Endothelial cell of umbilical vein (primary cell): Measurements from ENCODE around the gene KCNC1. TPM values are rescaled to one million over a fixed set of nuclear protein-coding genes. Genes with fewer than 3 reads are reported as not detected.

Source experiments
- BruUV-seq: library from RNA; stranded (reverse); fragments of 400-500 nt; replicated peaks from 2 replicates; lab custom pipeline; 2021; lab: Mats Ljungman, UMichigan
- CTCF ChIA-PET: fragments of 300-600, 350-600 bp; sonication (Branson Sonifier 250); formaldehyde crosslinking; loops from one replicate; lab custom pipeline; 2021; ENCODE audit warnings: antibody characterized with exemption, inconsistent platforms; lab: Charles Lee
- POLR2A ChIA-PET: fragments of 300-600, 350-600 bp; sonication (Branson Sonifier 250); formaldehyde crosslinking; loops from one replicate; lab custom pipeline; 2021; ENCODE audit warnings: antibody characterized with exemption, inconsistent platforms; lab: Charles Lee
- DNase-seq: peaks from one replicate; pipeline ENCODE4 v3.0.0-alpha.2; 2011; ENCODE audit warnings: low read depth, low spot score
- FAIRE-seq: peaks from 2 replicates; lab custom pipeline; 2011; peaks lifted over from hg19 to GRCh38; lab: Jason Lieb, UNC
- H2AFZ ChIP-seq: 2 replicates; pipeline ENCODE4 v1.6.0; 2012; ENCODE audit warnings: low read depth, low read length, control low read depth, inconsistent platforms
- H3K27ac ChIP-seq: 2 replicates; pipeline ENCODE4 v1.5.1; 2011; ENCODE audit warnings: low read depth, mild to moderate bottlenecking, control low read depth, low read length, moderate library complexity; ENCODE audit not compliant: insufficient read depth
- H3K27me3 ChIP-seq, 2 experiments: 2 replicates each; pipeline versions ENCODE4 v1.6.0 to v1.6.1; 2011; ENCODE audit warnings: low read length in 2 of 2, mixed read lengths in 1 of 2; ENCODE audit not compliant: control insufficient read depth in 2 of 2, insufficient read depth in 2 of 2
- H3K36me3 ChIP-seq, 2 experiments: 2 replicates in 1 of 2; 3 replicates in 1 of 2; pipeline ENCODE4 v1.5.1; 2011; ENCODE audit warnings: low read length in 2 of 2, mild to moderate bottlenecking in 1 of 2, moderate library complexity in 1 of 2; ENCODE audit not compliant: control insufficient read depth in 2 of 2, insufficient read depth in 2 of 2; ENCODE audit errors: extremely low read depth in 1 of 2
- H3K4me1 ChIP-seq: 3 replicates; pipeline ENCODE4 v1.5.1; 2011; ENCODE audit warnings: mild to moderate bottlenecking, low read length; ENCODE audit not compliant: control insufficient read depth, insufficient read depth; ENCODE audit errors: extremely low read depth
- H3K4me2 ChIP-seq: 2 replicates; pipeline ENCODE4 v1.6.1; 2011; ENCODE audit warnings: low read length, control low read depth, mixed read lengths; ENCODE audit not compliant: insufficient read depth
- H3K4me3 ChIP-seq, 3 experiments: fragments of 200-600 bp in 1 of 3; sonication (generic), shearing (Covaris generic) in 1 of 3; replicated peaks in 1 of 3; 2 replicates each; pipeline ENCODE4 v1.5.1; 2011 to 2016; ENCODE audit warnings: control low read depth in 3 of 3, low read length in 3 of 3, mild to moderate bottlenecking in 2 of 3, inconsistent platforms in 1 of 3, low read depth in 1 of 3, moderate library complexity in 1 of 3; ENCODE audit not compliant: insufficient read depth in 1 of 3
- H3K79me2 ChIP-seq: 2 replicates; pipeline ENCODE4 v1.6.0; 2012; ENCODE audit warnings: low read length, inconsistent platforms; ENCODE audit not compliant: control insufficient read depth, insufficient read depth
- H3K9ac ChIP-seq: replicated peaks from 2 replicates; pipeline ENCODE3; 2011; ENCODE audit warnings: low read length, control low read depth; ENCODE audit not compliant: insufficient read depth; ENCODE audit errors: extremely low read depth
- H3K9me1 ChIP-seq: replicated peaks from 3 replicates; pipeline ENCODE4 v1.6.0; 2011; ENCODE audit warnings: mild to moderate bottlenecking, low read length; ENCODE audit not compliant: control insufficient read depth, insufficient read depth; ENCODE audit errors: extremely low read depth
- H3K9me3 ChIP-seq: replicated peaks from 2 replicates; pipeline ENCODE4 v1.5.1; 2012; ENCODE audit warnings: low read length, inconsistent platforms; ENCODE audit not compliant: control insufficient read depth, insufficient read depth
- H4K20me1 ChIP-seq: replicated peaks from 2 replicates; pipeline ENCODE3; 2011; ENCODE audit warnings: mild to moderate bottlenecking, low read length; ENCODE audit not compliant: control insufficient read depth, insufficient read depth; ENCODE audit errors: extremely low read depth
- EZH2 ChIP-seq: IDR thresholded peaks from 2 replicates; pipeline ENCODE4 v1.6.1; 2012; ENCODE audit warnings: borderline replicate concordance, low read depth, mild to moderate bottlenecking, moderate library complexity, low read length, inconsistent platforms; ENCODE audit not compliant: severe bottlenecking
- FOS ChIP-seq: IDR thresholded peaks from 2 replicates; pipeline ENCODE4 v1.6.1; 2011; ENCODE audit warnings: mild to moderate bottlenecking, low read length, moderate library complexity, borderline replicate concordance; ENCODE audit not compliant: insufficient read depth
- GATA2 ChIP-seq: IDR thresholded peaks from 2 replicates; pipeline ENCODE4 v1.7.0; 2011; ENCODE audit warnings: low read depth, mild to moderate bottlenecking, moderate library complexity, mixed read lengths, low read length; ENCODE audit not compliant: insufficient read length, insufficient read depth
- JUN ChIP-seq: IDR thresholded peaks from 2 replicates; pipeline ENCODE4 v1.6.1; 2011; ENCODE audit warnings: borderline replicate concordance, low read depth; ENCODE audit not compliant: insufficient read length, insufficient read depth
- MYC ChIP-seq: IDR thresholded peaks from one replicate; pipeline ENCODE4 v1.6.1; 2011; ENCODE audit warnings: mild to moderate bottlenecking, low read depth, low read length
- POLR2A ChIP-seq: IDR thresholded peaks from 2 replicates; pipeline ENCODE4 v1.6.1; 2012; ENCODE audit warnings: low read depth, mild to moderate bottlenecking, control low read depth, low read length
- POLR2AphosphoS5 ChIP-seq: IDR thresholded peaks from 2 replicates; pipeline ENCODE4 v1.6.1; 2012; ENCODE audit warnings: low read depth, mild to moderate bottlenecking, control low read depth, low read length, moderate library complexity; ENCODE audit not compliant: insufficient read depth
- dilution Hi-C: fragments of 300-500 bp; cut with MboI; formaldehyde crosslinking; loops from one replicate; pipeline ENCODE4 v1.15.0; 2019; ENCODE audit warnings: low sequenced_read_pairs; ENCODE audit not compliant: extremely low pct_ligation_motif_present
- intact Hi-C: fragments of 100-400 bp; cut with micrococcal nuclease; formaldehyde crosslinking; loops from one replicate; pipeline ENCODE4 v1.10.0; 2022
- polyA plus RNA-seq, 4 experiments: library from polyadenylated mRNA; depleted of rRNA in 3 of 4; stranded (reverse) in 3 of 4; unstranded in 1 of 4; fragments of >200 nt; gene quantifications; 2 replicates each; pipeline versions ENCODE4 v1.2.1 to v1.2.3, GENCODE V29; 2011 to 2012; ENCODE audit warnings: missing spikeins in 1 of 4
- total RNA-seq: library from RNA; stranded (reverse); gene quantifications from 2 replicates; pipeline ENCODE4 v1.2.3, GENCODE V29; 2021
- TF ChIP-seq, protein P1 (sequence below), 2 donors: IDR thresholded peaks; 1 replicate in 1 of 2; 2 replicates in 1 of 2; pipeline ENCODE4 v1.5.1; 2011; ENCODE audit warnings: low read length in 2 of 2, mild to moderate bottlenecking in 2 of 2, moderate library complexity in 2 of 2, control low read depth in 1 of 2, inconsistent platforms in 1 of 2, low read depth in 1 of 2; ENCODE audit not compliant: insufficient read depth in 1 of 2; ENCODE audit errors: extremely low read depth in 1 of 2

KCNC1 gene
- total and polyA plus RNA-seq, 2 donors (not counting 3 experiments of a cell fraction or from before 2014, with no cell fraction given), result not detected

DNA sequence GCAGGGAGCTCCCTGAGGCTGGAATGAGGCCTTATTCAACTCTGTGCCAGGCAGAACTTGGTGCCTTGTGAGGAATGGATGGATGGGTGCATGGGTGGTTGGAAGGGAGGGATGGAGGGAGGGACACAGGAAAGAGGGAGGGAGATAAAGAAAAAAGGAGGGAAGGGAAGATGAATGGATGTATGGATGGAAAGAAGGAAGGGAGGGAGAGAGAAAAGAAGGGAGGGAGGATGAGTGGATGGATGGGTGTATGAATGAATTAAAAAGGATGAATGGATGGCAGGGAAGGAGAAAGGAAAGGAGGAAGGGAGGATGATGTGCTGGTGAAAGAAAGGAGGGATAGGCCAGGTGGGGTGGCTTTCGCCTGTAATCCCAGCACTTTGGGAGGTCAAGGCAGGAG is 34.6 kb downstream of the KCNC1 start:
- Histone ChIP-seq H3K4me1 (no peaks in the 10 kb centered on the region), H4K20me1 (no peaks in the 10 kb centered on the region), H3K9ac (no peak overlapping the region), H3K27me3 (no peaks in the 10 kb centered on the region), H3K27ac (no peak overlapping the region), H3K79me2 (no peaks in the 10 kb centered on the region), H3K36me3 (no peaks in the 10 kb centered on the region), H3K9me3 (no peaks in the 10 kb centered on the region), H3K4me3 (no peak overlapping the region), H3K4me2 (no peak overlapping the region), H3K9me1 (no peaks in the 10 kb centered on the region), H2AFZ (no peak overlapping the region)
- no peak for FAIRE-seq
- intact Hi-C loops, result no loop called here
- ChIA-PET POLR2A (no interaction called here), CTCF (interaction anchor here (0.7 to 4.0 kb wide), 4 partner anchors 10 to 204 kb away, joined by 5 to 19 read pairs (median 5); no protein-coding TSS in a partner anchor)
- TF ChIP-seq POLR2A (no peak), EZH2 (no peak), POLR2AphosphoS5 (no peak)
- dilution Hi-C loops, result no loop called here
- BruUV-seq, result no TSS peak
- no peak for DNase-seq

DNA sequence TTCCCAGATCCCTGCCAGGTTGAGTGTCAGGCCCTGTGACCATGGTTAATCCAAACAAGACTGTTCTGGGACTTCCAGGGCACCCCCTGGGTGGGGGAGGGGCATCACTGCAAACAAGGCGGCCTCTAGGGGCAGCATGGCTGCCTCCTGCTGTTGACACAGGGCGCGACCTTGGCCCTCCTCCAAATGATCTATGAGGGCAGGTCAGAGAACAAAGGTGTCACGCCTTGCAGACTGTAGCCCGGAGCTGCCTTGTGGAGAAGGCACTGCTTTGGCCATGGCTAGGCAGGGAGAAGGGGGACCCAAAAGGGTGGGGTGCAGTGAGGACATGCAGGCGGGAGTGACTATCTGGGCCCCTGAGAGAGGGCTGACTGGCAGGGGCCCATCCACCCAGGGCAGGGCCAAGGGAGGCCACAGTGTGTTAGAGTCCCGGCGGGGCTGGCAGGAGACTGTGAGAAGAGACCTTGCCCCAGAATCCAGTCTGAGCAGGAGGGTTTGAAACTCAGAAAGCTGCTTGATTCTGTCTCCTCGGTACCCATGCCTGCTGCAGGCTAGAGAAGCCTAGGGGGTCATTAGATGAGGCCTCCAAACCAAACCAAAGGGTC is 35.6 kb downstream of the KCNC1 start:
- FAIRE-seq (no peak), DNase-seq (no peak)
- intact Hi-C loops, result no loop called here
- Histone ChIP-seq H3K9ac (no peak overlapping the region), H2AFZ (no peak overlapping the region), H3K79me2 (no peaks in the 10 kb centered on the region), H3K9me3 (no peaks in the 10 kb centered on the region), H3K9me1 (no peaks in the 10 kb centered on the region), H3K4me1 (no peaks in the 10 kb centered on the region), H3K36me3 (no peaks in the 10 kb centered on the region), H3K27ac (no peak overlapping the region), H3K4me3 (no peak overlapping the region), H3K4me2 (no peak overlapping the region), H3K27me3 (no peaks in the 10 kb centered on the region), H4K20me1 (no peaks in the 10 kb centered on the region)
- CTCF ChIA-PET, result interaction anchor here (1.2 to 1.4 kb wide), 3 partner anchors 39 to 209 kb away, joined by 4 to 12 read pairs (median 10); no protein-coding TSS in a partner anchor
- POLR2A ChIA-PET, result no interaction called here
- BruUV-seq, result no TSS peak
- dilution Hi-C loops, result no loop called here
- TF ChIP-seq MYC (no peak), GATA2 (no peak), JUN (no peak), EZH2 (no peak), FOS (no peak)
- TF ChIP-seq, protein P1, sequence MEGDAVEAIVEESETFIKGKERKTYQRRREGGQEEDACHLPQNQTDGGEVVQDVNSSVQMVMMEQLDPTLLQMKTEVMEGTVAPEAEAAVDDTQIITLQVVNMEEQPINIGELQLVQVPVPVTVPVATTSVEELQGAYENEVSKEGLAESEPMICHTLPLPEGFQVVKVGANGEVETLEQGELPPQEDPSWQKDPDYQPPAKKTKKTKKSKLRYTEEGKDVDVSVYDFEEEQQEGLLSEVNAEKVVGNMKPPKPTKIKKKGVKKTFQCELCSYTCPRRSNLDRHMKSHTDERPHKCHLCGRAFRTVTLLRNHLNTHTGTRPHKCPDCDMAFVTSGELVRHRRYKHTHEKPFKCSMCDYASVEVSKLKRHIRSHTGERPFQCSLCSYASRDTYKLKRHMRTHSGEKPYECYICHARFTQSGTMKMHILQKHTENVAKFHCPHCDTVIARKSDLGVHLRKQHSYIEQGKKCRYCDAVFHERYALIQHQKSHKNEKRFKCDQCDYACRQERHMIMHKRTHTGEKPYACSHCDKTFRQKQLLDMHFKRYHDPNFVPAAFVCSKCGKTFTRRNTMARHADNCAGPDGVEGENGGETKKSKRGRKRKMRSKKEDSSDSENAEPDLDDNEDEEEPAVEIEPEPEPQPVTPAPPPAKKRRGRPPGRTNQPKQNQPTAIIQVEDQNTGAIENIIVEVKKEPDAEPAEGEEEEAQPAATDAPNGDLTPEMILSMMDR (IDR thresholded peaks at IDR 0.05; ENCODE audit: extremely low read depth in 1 of 2, insufficient read depth in 1 of 2, low read depth in 1 of 2, low read length in 2 of 2), result no peak
